ENCODE results near the gene RAB25.

The RAB25 gene

GRCh38 chr1:156106624-156107488, 45.9 kb downstream of the RAB25 start:
- TF ChIP-seq CTCF (IDR thresholded peaks at IDR 0.05; ENCODE audit: low read depth, low read length), result no peak
- Histone ChIP-seq H3K36me3 (0 out of 2 replicates have a peak, but pooled peaks cover 3% of the 10 kb centered on the region), H3K27ac (peak overlapping the region; percentile 61), H3K4me3 (ENCODE audit: low read depth, low read length) (no peak overlapping the region), H3K27me3 (ENCODE audit: insufficient read depth, low read depth, severe bottlenecking) (no peaks in the 10 kb centered on the region), H3K9me3 (ENCODE audit: severe bottlenecking) (no peaks in the 10 kb centered on the region)
- no peak for DNase-seq

- Histone ChIP-seq H3K9me3 (ENCODE audit: severe bottlenecking) (no peaks in the 10 kb centered on the region), H3K27me3 (ENCODE audit: insufficient read depth, low read depth, severe bottlenecking) (no peaks in the 10 kb centered on the region), H3K36me3 (no peaks in the 10 kb centered on the region), H3K27ac (no peak overlapping the region), H3K4me3 (ENCODE audit: low read depth, low read length) (no peak overlapping the region)
- TF ChIP-seq CTCF (IDR thresholded peaks at IDR 0.05; ENCODE audit: low read depth, low read length), result no peak
- no peak for DNase-seq
Measured at GRCh38 chr1:156108057-156108456, 47.1 kb downstream of the RAB25 start.

- H3K27me3 ChIP-seq (ENCODE audit: insufficient read depth, low read depth, severe bottlenecking), result no peaks in the 10 kb centered on the region
- no peak for TF ChIP-seq CTCF (IDR thresholded peaks at IDR 0.05; ENCODE audit: low read depth, low read length)
- no peak overlapping the region for H3K27ac ChIP-seq
- no peaks in the 10 kb centered on the region for H3K36me3 ChIP-seq
- DNase-seq, result no peak
- H3K9me3 ChIP-seq (ENCODE audit: severe bottlenecking), result no peaks in the 10 kb centered on the region
- H3K4me3 ChIP-seq (ENCODE audit: low read depth, low read length), result no peak overlapping the region
Measured at GRCh38 chr1:156108664-156109241, 47.8 kb downstream of the RAB25 start.

GRCh38 chr1:156110252-156110651, 49.3 kb downstream of the RAB25 start:
- DNase-seq, result no peak
- H3K4me3 ChIP-seq (ENCODE audit: low read depth, low read length), result no peak overlapping the region
- H3K9me3 ChIP-seq (ENCODE audit: severe bottlenecking), result no peaks in the 10 kb centered on the region
- no peaks in the 10 kb centered on the region for H3K36me3 ChIP-seq
- H3K27ac ChIP-seq, result no peak overlapping the region
- no peak for TF ChIP-seq CTCF (IDR thresholded peaks at IDR 0.05; ENCODE audit: low read depth, low read length)
- H3K27me3 ChIP-seq (ENCODE audit: insufficient read depth, low read depth, severe bottlenecking), result no peaks in the 10 kb centered on the region

GRCh38 chr1:156111355-156111962, 50.5 kb downstream of the RAB25 start:
- Histone ChIP-seq H3K27me3 (ENCODE audit: insufficient read depth, low read depth, severe bottlenecking) (no peaks in the 10 kb centered on the region), H3K9me3 (ENCODE audit: severe bottlenecking) (no peaks in the 10 kb centered on the region), H3K4me3 (ENCODE audit: low read depth, low read length) (no peak overlapping the region), H3K27ac (no peak overlapping the region), H3K36me3 (no peaks in the 10 kb centered on the region)
- TF ChIP-seq CTCF (IDR thresholded peaks at IDR 0.05; ENCODE audit: low read depth, low read length), result no peak
- DNase-seq, result no peak
